Iris pigment epithelial cell (primary cell): Measurements from ENCODE around the gene TRMT1.

Experiments
- DNase-seq: peaks from one replicate; pipeline ENCODE4 v3.0.0-alpha.2; 2011; ENCODE audit warnings: low read depth

Gene TRMT1

DNA sequence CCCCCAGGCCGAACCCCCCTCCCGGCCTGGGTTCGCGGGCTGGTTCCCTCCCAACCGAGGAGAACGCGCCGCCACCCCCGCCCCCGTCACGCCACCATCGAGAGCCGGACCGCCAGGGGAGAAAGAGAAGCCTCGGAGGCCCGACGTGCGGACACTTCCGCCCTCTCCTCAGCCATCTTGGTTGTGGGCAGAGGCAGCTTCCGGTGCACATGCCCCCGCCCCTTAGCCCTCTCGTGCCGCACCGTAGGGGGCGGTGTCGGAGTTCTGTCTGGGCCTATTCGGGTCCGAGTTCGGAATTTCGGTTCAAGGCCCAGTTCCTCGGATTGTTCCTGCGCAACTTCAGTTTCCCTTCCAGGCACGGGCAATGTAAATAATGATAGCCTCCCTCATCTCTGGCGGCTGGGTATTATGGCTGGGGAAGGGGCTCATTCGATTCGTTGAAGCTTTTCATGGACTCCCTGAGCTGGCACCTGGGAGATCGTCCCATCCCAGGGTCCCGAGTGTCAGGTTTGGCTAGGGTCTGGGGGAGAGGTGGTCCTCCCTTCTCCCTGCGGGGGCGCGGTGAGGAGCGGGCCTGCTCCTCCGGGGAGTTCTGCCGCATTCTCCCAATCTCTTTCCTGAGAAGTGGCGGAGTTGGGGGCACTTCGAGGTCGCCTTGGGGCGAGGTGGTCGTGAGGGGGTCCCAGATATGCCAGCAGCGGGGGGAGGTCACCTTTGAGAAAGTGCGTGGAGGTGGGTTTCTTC lies 33.8 kb upstream of the TRMT1 start, which contains the start of the genes IER2 and STX10:
IER2 (plus strand) TSS at position 225 of the 744 bp plus-strand sequence. CDS start 2,776 bp downstream, outside the sequence.
STX10 (minus strand) TSS at position 189 of the 744 bp plus-strand sequence. CDS start 202 bp downstream, outside the sequence.
- peak; percentile 98 for DNase-seq

DNA sequence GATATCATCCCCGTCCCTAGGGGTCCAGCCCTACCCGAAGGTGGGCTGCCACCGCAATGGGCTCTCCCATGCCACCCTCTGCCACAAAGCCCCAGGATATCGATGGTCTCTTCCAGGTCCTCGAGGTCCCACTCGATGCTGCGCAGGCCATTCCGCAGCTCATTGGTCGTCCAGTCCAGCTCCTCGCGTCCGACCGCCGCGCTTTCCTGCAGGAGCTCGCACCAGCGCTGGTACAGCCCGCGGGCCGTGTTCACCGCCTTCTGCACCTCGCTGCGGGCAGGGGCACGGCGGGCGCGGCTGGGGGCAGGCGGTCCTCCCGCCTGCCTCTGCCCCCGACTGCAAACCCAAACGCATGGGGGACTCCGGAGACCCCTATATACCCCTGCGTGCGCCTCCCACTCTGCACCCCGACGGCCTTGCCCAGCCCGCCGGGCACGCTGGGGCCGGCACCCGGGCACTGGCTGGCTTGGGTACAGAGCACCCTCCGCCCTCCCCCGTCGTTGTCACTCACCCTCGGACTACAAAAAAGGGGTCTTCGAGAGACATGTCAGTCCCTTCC lies 33.2 kb upstream of the TRMT1 start:
- DNase-seq, result peak; percentile 60

DNA sequence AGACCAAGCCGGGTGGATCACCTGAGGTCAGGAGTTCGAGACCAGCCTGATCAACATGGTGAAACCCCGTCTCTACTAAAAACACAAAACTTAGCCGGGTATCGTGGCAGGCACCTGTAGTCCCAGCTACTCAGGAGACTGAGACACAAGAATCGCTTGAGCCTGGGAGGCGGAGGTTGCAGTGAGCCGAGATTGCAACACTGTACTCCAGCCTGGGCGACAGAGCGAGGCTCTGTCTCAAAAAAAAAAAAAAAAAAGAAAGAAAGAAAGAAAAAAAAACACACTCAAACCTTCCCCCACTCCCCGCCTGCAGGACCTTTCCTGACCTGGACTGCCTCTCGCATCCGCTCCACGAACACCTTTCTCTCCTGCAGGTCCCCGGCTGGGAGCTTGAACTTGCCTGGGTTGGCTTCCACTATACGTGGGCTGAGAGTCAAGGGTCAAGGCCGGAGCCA lies 32.7 kb upstream of the TRMT1 start:
- peak; percentile 22 for DNase-seq

DNA sequence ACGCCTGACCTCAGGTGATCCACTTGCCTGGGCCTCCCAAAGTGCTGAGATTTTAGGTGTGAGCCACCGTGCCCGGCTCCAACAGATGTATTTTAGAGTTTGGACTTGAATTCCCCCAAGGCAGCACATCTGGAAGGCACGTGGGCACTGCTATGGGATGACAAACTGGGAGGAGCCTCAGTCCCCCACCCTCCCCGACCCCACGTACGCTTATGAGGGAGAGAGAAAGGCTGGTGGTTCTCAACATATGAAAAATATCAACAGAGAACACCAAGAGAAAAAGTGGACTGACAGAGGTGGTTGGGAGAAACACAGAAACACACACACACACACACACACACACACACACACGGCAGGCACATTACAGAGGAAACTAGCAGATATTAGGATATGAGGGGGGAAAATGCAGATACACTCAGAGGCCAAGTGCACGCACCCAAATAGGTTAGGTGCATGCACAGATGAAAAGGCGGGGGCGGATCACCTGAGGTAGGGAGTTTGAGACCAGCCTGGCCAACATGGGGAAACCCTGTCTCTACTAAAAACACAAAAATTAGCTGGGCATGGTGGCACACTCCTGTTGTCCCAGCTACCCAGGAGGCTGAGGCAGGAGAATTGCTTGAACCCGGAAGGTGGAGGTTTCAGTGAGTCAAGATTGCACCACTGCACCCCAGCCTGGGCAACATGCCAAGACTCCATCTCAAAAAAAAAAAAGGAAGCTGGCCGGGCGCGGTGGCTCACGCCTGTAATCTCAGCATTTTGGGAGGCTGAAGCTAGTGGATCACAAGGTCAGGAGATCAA lies 30.4 kb upstream of the TRMT1 start:
- DNase-seq, result peak; percentile 52

DNA sequence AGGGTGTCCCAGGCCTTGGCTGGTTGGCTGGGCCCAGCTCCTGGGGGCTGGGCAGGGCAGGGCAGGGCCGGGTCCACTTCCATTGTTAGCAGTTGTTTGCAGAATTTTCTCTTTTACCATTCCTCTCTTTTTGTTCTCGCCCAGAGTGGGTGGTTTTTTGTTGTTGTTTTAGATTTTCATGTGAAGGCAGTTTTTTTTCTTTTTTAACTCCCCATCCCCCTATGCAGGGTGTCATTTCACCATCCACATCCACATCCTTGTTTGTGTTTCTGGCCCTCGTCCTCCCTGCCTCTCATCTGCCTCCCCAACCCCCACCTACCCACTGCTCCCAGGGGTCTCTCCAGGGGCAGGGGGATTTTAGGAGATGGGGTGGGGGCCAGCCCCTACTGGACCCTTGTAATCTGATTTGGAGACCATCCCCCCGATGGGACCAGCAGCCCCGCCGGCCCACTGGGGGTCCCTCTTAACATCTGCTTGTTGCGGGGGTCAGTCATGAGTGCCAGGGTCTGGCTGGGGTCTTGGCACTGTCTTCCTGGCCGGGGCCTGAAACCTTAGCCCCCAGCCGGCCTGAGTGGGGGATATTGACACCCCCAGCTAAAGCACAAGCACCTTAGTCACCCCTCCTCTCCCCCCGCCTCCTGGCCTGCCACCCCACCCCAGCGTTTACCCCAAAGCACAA lies 23.2 kb upstream of the TRMT1 start:
- DNase-seq, result no peak

DNA sequence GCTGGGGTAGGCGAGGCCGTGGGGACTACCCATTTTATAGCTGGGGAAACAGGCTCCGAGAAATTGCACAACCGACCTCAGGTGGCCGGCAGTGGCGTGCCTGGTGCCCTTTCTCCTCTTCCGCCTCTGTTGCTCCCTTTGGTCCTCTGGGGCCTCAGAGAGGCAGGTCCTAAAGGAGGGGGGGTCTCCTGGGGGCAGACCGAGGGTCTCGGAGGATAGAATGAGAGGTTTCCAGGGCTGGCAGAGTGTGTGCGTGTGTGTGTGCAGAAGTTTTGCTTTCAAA lies 22.3 kb upstream of the TRMT1 start:
- no peak for DNase-seq

DNA sequence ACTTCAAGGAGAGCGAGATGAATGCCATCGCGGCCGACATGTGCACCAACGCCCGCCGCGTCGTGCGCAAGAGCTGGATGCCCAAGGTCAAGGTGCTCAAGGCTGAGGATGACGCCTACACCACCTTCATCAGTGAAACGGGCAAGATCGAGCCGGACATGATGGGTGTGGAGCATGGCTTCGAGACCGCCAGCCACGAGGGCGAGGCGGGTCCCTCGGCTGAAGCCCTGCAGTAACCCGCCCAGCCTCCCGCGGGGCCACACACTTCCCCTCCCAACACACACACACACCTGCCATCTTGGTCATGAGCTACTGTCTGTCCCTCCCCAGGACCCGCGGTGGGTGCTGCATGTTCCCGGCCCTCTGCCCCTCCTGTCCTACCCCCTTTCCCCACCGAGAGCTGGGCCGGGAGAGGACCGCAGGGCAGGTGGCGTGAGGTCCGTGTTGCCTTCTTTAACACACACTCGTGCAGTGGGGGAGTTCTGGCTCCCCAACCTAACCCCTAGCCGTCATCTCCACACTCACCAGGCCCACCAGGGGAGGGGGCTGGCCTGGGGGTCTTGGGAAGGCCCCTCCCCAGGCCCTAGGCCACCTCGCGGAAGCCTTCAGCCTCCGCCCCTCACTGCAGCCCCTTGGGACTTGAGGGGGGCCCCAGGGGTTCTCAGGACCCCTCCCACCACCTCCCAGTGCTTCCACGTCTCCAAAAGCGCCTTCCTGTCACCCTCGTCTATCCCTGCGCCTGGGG lies 21.8 kb upstream of the TRMT1 start:
- no peak for DNase-seq

DNA sequence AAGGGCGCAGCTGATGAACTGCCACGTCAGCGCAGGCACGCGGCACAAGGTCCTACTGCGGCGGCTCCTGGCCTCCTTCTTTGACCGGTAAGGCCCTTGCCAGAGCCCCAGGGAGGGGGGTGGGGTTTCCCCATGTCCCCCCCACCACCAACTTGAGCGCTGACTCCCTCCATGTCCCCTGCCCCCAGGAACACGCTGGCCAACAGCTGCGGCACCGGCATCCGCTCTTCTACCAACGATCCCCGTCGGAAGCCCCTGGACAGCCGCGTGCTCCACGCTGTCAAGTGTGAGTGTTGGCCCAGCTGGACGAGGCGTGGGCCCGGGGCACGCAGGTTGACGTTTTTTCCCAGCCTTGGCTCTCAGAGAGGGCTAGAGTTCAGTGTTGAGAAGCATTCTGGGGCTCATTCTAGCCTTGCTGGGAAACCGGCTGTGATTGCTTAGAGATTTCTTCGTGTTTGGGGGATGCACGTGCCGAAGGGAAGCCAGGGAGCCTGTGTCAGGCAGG lies 20.8 kb upstream of the TRMT1 start:
- no peak for DNase-seq

DNA sequence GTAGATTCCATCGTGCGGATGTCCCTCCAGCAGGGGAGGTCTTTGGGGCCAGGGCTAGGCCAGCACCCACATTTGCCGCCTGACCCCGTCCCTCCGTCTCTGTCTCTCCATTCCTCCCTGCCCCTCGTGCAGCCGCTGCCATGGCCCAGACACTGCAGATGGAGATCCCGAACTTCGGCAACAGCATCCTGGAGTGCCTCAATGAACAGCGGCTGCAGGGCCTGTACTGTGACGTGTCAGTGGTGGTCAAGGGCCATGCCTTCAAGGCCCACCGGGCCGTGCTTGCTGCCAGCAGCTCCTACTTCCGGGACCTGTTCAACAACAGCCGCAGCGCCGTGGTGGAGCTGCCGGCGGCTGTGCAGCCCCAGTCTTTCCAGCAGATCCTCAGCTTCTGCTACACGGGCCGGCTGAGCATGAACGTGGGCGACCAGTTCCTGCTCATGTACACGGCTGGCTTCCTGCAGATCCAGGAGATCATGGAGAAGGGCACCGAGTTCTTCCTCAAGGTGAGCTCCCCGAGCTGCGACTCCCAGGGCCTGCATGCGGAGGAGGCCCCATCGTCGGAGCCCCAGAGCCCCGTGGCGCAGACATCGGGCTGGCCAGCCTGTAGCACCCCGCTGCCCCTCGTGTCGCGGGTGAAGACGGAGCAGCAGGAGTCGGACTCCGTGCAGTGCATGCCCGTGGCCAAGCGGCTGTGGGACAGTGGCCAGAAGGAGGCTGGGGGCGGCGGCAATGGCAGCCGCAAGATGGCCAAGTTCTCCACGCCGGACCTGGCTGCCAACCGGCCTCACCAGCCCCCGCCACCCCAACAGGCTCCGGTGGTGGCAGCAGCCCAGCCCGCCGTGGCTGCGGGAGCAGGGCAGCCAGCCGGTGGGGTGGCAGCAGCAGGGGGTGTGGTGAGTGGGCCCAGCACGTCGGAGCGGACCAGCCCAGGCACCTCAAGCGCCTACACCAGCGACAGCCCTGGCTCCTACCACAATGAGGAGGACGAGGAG lies 18.8 kb upstream of the TRMT1 start:
- no peak for DNase-seq

DNA sequence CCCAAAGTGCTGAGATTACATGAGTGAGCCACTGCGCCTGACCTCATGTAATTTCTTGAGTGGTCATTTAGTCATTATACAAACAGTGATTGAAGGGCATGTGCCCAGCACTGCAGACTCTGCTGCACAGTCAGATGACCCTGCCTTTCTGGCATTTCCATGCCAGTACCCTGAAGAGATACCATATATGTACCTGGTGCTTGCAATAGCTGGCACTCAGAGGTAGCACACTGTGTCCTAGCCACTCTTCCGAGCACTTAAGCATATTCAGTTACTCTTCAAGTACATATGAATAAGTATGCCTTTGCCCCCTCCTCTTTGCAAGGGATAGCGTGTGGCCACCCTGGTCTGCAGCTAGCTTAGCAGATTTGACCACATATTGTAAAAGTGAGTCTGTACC lies 18.1 kb upstream of the TRMT1 start:
- no peak for DNase-seq

DNA sequence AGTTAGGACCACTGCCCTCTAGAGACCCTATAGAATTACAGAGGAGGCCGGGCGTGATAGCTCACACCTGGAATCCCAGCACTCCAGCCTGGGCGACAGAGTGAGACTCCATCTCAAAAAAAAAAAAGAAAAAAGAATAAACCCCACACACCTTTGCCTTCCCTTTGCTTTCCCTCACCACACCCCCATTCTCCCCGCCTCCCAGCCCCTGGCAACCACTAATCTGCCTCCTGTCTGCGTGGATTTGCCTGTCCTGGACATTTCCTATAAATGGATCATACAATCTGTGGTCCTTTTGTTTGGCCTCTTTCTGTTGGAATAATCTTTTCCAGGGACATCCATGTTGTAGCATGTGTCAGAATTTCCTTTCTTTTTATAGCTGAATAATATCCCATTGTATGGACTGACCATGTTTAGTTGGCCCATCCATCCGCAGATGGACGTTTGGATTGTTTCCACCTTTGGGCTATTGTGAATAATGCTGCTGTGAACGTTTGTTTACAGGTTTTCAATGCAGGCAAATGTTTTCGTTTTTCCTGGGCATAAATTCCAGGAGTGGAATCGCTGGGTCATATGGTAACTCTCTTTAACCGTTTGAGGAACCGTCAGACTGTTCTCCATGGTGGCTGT lies 16.8 kb upstream of the TRMT1 start:
- no peak for DNase-seq

DNA sequence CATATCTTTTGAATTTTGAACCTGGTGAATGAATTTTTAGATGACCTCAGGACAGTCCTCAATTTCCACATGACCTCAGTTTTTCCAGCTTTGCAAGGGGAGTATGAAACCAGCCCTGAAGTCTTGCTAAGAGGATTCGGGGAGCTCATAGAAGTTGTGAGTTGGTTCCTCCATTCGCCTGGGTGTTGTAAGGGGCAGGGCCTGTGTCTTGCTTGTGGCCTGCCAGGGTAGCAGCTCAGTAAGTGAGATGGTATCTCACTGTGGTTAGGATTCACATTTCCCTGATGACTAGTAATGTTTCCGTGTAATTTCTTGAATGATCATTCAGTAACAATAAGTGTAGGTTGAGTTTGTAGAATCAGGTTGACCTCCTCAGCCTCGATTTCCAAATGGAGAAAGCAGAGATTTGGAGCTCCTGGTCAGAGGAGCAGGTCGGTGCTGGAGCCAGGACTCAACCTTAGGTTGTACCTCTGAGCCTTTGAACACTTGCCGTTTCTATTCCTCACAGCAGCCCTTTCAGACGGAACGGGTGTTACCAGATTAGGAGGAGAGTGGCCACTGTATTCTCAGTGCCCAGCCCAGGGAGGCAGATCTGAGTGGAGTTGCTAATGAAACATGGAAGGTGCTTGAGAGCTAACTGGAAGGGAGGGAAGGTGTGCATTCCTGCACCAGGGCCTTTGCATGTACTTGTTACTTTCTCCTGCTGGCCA lies 16.1 kb upstream of the TRMT1 start:
- peak; percentile 86 for DNase-seq

DNA sequence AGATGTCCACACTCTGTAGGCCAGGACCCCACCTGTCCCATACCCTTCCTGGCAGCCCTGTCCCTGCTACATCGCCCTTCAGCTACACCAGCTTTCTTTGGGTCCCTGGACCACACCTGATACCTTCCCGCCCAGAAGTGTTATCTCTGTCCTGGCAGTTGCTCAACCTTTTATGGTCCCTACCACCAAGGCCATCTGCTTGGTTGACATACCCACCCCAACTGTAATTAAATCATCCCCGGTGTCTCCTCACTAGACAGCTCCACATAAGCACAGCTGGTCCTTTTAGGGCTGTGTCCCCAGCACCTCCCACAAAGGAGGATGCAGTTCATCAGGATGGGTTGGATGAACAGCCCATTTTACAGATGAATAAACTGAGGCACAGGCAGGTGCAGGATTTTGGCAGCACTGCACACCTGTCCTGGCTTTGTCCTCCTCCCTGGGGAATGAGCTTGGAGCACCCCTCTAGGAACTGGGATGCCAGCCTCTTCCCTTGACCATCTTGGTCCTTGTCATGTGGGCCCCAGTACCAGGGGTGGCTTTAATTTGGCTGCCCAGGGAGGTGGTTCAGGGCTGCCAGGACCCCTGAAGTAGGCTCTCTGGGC lies 14.4 kb upstream of the TRMT1 start:
- no peak for DNase-seq

DNA sequence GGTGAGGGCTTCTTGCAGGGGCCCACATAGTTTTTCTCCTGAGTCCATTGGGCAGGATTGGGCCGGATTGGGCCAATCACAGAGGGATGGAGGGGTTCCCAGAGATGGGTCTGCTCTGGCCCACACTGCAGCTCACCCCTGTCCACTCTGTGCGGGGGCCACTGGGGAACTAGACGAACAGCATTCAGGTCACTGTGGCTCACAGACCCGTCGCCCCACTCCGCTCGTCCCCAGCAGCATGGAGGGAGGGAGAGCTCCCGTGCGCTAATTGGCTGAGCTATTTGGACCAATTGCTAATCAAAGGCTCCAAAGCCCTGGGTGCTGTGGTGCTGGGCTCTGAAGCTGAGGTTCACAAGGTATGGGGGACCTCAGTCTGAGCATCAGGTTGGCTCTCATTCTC lies 12.8 kb upstream of the TRMT1 start:
- DNase-seq, result no peak

DNA sequence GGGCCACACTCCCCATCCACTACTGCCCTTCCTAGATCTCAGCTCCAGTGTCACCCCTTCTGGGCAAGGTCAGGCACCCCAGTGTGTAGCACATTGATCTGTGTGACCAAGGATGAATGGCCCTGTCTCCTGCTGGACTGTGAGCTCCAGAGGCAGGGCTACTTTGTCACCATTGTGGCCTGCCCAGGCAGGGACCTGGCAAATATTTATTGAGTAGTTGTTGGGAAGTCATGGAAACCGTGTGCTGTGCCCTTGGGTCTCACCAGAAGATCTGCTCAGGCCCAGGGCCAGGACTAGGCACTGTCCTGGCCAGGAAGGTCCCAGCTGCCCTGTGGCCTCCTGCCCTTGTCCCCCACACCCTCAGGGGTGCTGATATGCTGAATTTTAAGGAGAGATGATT lies 12.0 kb upstream of the TRMT1 start:
- no peak for DNase-seq

DNA sequence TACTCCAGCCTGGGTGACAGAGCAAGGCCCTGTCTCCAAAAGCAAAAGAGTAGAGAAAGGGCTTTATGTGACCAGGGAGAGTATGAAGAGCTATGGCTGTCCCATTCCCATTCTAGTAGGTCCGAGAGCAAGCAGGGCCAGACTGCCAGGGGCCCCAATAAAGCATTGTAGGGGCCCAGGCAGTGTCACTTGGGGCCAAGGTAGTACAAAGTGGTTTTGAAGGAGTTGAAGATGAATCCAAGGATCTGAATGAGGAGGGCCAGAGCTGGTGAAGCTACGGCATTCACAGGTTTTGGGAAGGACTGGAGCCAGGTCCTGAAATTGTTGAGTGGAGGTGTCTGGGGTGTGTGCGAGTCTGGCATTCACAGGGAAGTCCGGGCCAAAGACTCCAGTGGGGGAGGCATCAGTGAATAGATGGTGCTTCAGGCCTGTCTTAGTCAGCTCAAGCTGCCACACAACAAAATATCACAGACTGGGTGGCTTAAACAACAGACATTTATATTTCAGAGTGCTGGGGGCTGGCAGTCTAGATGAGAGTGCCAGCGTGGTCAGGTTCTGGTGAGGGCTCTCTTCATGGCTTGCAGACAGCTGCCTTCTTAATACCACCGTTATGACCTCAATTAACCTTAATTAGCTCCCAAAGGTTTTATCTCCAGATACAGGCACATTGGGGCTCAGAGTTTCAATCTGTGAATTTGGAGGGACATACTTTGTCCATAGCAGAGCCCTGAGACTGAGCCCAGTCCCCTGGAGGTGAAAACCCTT lies 11.5 kb upstream of the TRMT1 start:
- no peak for DNase-seq

DNA sequence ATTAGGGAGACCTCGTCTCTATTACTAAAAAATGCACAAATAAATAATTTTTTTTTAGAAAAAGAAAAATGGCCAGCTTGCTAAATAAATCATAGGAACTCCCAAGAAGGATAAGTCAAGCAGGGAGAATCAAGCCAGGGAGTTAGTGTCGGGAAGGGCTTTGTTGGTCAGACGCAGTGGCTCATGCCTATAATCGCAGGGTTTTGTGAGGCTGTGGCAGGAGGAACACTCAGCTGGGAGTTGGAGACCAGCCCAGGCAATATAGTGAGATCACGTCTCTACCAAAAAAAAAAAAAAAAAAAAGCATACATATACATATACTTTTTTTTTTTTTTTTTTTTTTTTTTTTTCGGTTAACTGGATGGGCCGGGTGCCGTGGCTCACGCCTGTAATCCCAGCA lies 10.5 kb upstream of the TRMT1 start:
- peak; percentile 43 for DNase-seq
